A673 (cell line): ENCODE measurements around the gene FAM169A. TPM values are rescaled to one million over a fixed set of nuclear protein-coding genes. Genes with fewer than 3 reads are reported as not detected.

Source experiments
- BruUV-seq: library from RNA; stranded (reverse); fragments of 400-500 nt; replicated peaks from 2 replicates; lab custom pipeline; 2021; lab: Mats Ljungman, UMichigan
- CTCF ChIA-PET: fragments of 300-600 bp; sonication (Branson Sonifier 250); formaldehyde crosslinking; loops from one replicate; lab custom pipeline; 2022; ENCODE audit warnings: antibody characterized with exemption; lab: Charles Lee
- POLR2A ChIA-PET: fragments of 300-600 bp; sonication (Branson Sonifier 250); formaldehyde crosslinking; loops from one replicate; lab custom pipeline; 2022; ENCODE audit warnings: antibody characterized with exemption; ENCODE audit not compliant: low non-redundant PET; lab: Charles Lee
- DNase-seq: peaks from one replicate; pipeline ENCODE4 v3.0.0-alpha.2; 2015; ENCODE audit warnings: low spot score
- H3K27ac ChIP-seq: fragments of 200-600 bp; sonication (generic); 2 replicates; pipeline ENCODE4 v1.5.1; 2016; ENCODE audit warnings: mixed run types, low read depth, mild to moderate bottlenecking, mixed read lengths, antibody characterized with exemption, low read length; ENCODE audit not compliant: poor library complexity, severe bottlenecking
- H3K27me3 ChIP-seq: fragments of 200-600 bp; sonication (generic); replicated peaks from 2 replicates; pipeline ENCODE4 v1.6.1; 2017; ENCODE audit warnings: mixed run types, low read depth, mild to moderate bottlenecking, mixed read lengths, antibody characterized with exemption, low read length; ENCODE audit not compliant: insufficient read depth, poor library complexity
- H3K36me3 ChIP-seq: fragments of 200-600 bp; sonication (generic); 2 replicates; pipeline ENCODE4 v1.6.1; 2016; ENCODE audit warnings: mixed run types, mild to moderate bottlenecking, mixed read lengths, antibody characterized with exemption, low read length; ENCODE audit not compliant: insufficient read depth, poor library complexity, severe bottlenecking
- H3K4me1 ChIP-seq: fragments of 200-600 bp; sonication (generic); 2 replicates; pipeline ENCODE4 v1.6.1; 2017; ENCODE audit warnings: mixed run types, mild to moderate bottlenecking, mixed read lengths, antibody characterized with exemption, low read length; ENCODE audit not compliant: insufficient read depth, poor library complexity, severe bottlenecking
- H3K4me3 ChIP-seq: fragments of 200-600 bp; sonication (generic); 2 replicates; pipeline ENCODE4 v1.5.1; 2016; ENCODE audit warnings: low read depth, mixed run types, mild to moderate bottlenecking, mixed read lengths, low read length; ENCODE audit not compliant: poor library complexity, severe bottlenecking
- H3K9me3 ChIP-seq: fragments of 200-600 bp; sonication (generic); 2 replicates; pipeline ENCODE4 v1.6.1; 2016; ENCODE audit warnings: mixed run types, low read depth, mild to moderate bottlenecking, mixed read lengths, antibody characterized with exemption, low read length; ENCODE audit not compliant: poor library complexity, severe bottlenecking
- CTCF ChIP-seq: fragments of 300-800, 200-600 bp; sonication (generic); conservative IDR thresholded peaks from 2 replicates; pipeline ENCODE4 v1.5.1; 2017; ENCODE audit warnings: low read depth, mild to moderate bottlenecking, antibody characterized with exemption, low read length, moderate library complexity, mixed read lengths
- EZH2 ChIP-seq: fragments of 200-600 bp; sonication (generic); IDR thresholded peaks from 2 replicates; pipeline ENCODE4 v1.6.1; 2017; ENCODE audit warnings: borderline replicate concordance, low read depth, mild to moderate bottlenecking, mixed read lengths, antibody characterized with exemption, low read length; ENCODE audit not compliant: poor library complexity, severe bottlenecking
- intact Hi-C: fragments of 100-400 bp; cut with micrococcal nuclease; formaldehyde crosslinking; loops from one replicate; pipeline ENCODE4 v1.10.0; 2022; ENCODE audit not compliant: unreplicated experiment
- total RNA-seq: library from RNA; stranded (reverse); gene quantifications from 2 replicates; pipeline ENCODE4 v1.2.3, GENCODE V29; 2021

FAM169A gene
- total RNA-seq, 1 experiment from 2014 or later = 10.5 TPM

- intact Hi-C loops = no loop called here
- Histone ChIP-seq H3K9me3 (no peaks in the 10 kb centered on the region), H3K27me3 (no peaks in the 10 kb centered on the region), H3K27ac (no peak overlapping the region), H3K4me1 (no peaks in the 10 kb centered on the region), H3K4me3 (no peak overlapping the region), H3K36me3 (no peaks in the 10 kb centered on the region)
- CTCF ChIA-PET = no interaction called here
- no peak for DNase-seq
- no TSS peak for BruUV-seq
- no peak for TF ChIP-seq EZH2
- TF ChIP-seq CTCF = no peak
- POLR2A ChIA-PET = no interaction called here
Observed at GRCh38 chr5:74787424-74787823, 78.8 kb downstream of the FAM169A start.

GRCh38 chr5:74786851-74787250, 79.3 kb downstream of the FAM169A start:
- no TSS peak for BruUV-seq
- CTCF ChIA-PET = no interaction called here
- intact Hi-C loops = no loop called here

GRCh38 chr5:74778609-74779008, 87.6 kb downstream of the FAM169A start:
- intact Hi-C loops = no loop called here
- no TSS peak for BruUV-seq
- Histone ChIP-seq H3K27ac (no peak overlapping the region), H3K36me3 (peaks cover 39% of the 10 kb centered on the region), H3K4me1 (no peaks in the 10 kb centered on the region), H3K27me3 (no peaks in the 10 kb centered on the region), H3K9me3 (no peaks in the 10 kb centered on the region), H3K4me3 (no peak overlapping the region)
- CTCF ChIA-PET = no interaction called here
- DNase-seq = no peak
- POLR2A ChIA-PET = no interaction called here
- TF ChIP-seq EZH2 = no peak
- no peak for TF ChIP-seq CTCF

More at GRCh38 chr5:74786851-74787250, 79.3 kb downstream of the FAM169A start:
- Histone ChIP-seq H3K27ac (no peak overlapping the region), H3K27me3 (no peaks in the 10 kb centered on the region), H3K4me1 (no peaks in the 10 kb centered on the region), H3K36me3 (no peaks in the 10 kb centered on the region), H3K4me3 (no peak overlapping the region), H3K9me3 (no peaks in the 10 kb centered on the region)
- POLR2A ChIA-PET = no interaction called here
- TF ChIP-seq CTCF = no peak
- TF ChIP-seq EZH2 = no peak
- no peak for DNase-seq
